K562 treated with DMSO at 1 percent for 24 hours (cell line): Measurements from ENCODE around the gene EDA2R. TPM values are rescaled to one million over a fixed set of nuclear protein-coding genes. Genes with fewer than 3 reads are reported as not detected.

Source experiments
- total RNA-seq: library from RNA; unstranded; fragments of 300-600 nt; gene quantifications from 2 replicates; pipeline ENCODE4 v1.2.3, GENCODE V29; 2022; ENCODE audit warnings: low read depth; ENCODE audit not compliant: insufficient read depth

The EDA2R gene, protein sequence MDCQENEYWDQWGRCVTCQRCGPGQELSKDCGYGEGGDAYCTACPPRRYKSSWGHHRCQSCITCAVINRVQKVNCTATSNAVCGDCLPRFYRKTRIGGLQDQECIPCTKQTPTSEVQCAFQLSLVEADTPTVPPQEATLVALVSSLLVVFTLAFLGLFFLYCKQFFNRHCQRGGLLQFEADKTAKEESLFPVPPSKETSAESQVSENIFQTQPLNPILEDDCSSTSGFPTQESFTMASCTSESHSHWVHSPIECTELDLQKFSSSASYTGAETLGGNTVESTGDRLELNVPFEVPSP
- total RNA-seq: not detected in 2 replicates

GRCh38 chrX:66638591-66639500 lies at the start of gene EDA2R:
Gene EDA2R (minus strand): TSS chrX:66639078. CDS start chrX:66616020, 23,058 bp downstream.

